Activated CD8-positive, alpha-beta T cell treated with anti-CD3 and anti-CD28 coated beads, Interleukin-2, amount 10 ng/mL, durations not matched to agents 7 days and 5 days (primary cell): ENCODE data around the gene DDX39A. TPM values are rescaled to one million over a fixed set of nuclear protein-coding genes. Genes with fewer than 3 reads are reported as not detected.

ENCODE experiments used
- ATAC-seq: fragments of 150-1000 bp; cut with Tn5 transposase; one replicate; pipeline ENCODE4 v1.10.0; 2021; ENCODE audit warnings: moderate library complexity
- CTCF ChIA-PET: fragments of 350-600 bp; sonication (Branson Sonifier 250); formaldehyde crosslinking; loops from one replicate; lab custom pipeline; 2021; ENCODE audit warnings: antibody characterized with exemption; lab: Charles Lee
- POLR2A ChIA-PET: fragments of 350-600 bp; sonication (Branson Sonifier 250); formaldehyde crosslinking; loops from one replicate; lab custom pipeline; 2021; ENCODE audit warnings: antibody characterized with exemption; lab: Charles Lee
- DNase-seq: peaks from one replicate; pipeline ENCODE4 v3.0.0-alpha.2; 2020
- H3K27ac Mint-ChIP-seq: one replicate; pipeline ENCODE4 v1.8.0; 2021; ENCODE audit warnings: mild to moderate bottlenecking, mixed read lengths
- H3K27me3 Mint-ChIP-seq: one replicate; pipeline ENCODE4 v1.8.0; 2021; ENCODE audit warnings: low read depth, mixed read lengths
- H3K36me3 Mint-ChIP-seq: one replicate; pipeline ENCODE4 v1.8.0; 2021; ENCODE audit warnings: low read depth, mixed read lengths
- H3K4me1 Mint-ChIP-seq: one replicate; pipeline ENCODE4 v1.8.0; 2021; ENCODE audit warnings: low read depth, mixed read lengths
- H3K4me3 Mint-ChIP-seq: one replicate; pipeline ENCODE4 v1.8.0; 2021; ENCODE audit warnings: mild to moderate bottlenecking, mixed read lengths
- H3K9me3 Mint-ChIP-seq: one replicate; pipeline ENCODE4 v1.8.0; 2022; ENCODE audit warnings: mixed read lengths; ENCODE audit not compliant: insufficient read depth
- total RNA-seq, 2 experiments: library from RNA; stranded (reverse); gene quantifications; one replicate each; pipeline ENCODE4 v1.2.3, GENCODE V29; 2021

DDX39A gene
- total RNA-seq, 2 experiments from 2014 or later, result 309 to 313 TPM

DNA sequence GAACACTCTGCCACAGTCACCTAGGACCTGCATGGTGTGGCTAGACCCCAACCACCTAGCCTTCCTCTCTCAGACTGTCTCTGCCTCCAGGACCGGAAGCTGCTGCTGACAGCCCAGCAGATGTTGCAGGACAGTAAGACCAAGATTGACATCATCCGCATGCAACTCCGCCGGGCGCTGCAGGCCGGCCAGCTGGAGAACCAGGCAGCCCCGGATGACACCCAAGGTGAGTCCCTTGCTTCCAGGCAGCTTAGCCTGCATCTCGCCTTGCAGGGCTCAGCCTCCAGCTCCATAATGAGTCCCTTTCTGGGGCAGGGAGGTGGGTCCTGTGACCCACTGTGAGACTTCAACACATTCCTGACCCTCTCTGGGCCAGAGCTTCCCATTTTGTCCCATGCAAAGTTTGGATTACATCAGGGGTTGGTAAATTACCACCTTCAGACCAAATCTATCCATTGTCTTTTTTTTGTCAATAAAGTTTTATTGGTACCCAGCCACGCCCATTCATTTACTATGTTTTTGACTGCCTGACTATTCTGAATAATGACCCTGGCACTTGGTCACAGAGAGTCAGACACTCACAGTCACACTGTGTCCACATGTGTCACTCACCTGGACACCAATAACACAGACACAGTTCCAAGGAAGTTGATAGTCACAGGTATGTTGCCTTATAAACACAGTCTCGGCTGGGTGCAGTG is 27.3 kb upstream of the DDX39A start:
- ChIA-PET POLR2A (no interaction called here), CTCF (interaction anchor here (1.5 kb wide), 1 partner anchor 14 kb away, joined by 4 read pairs; no protein-coding TSS in a partner anchor)
- Mint-ChIP-seq H3K4me3 (no peak overlapping the region), H3K27ac (no peak overlapping the region), H3K27me3 (no peaks in the 10 kb centered on the region), H3K4me1 (peaks cover 15% of the 10 kb centered on the region), H3K36me3 (peaks cover 69% of the 10 kb centered on the region), H3K9me3 (no peaks in the 10 kb centered on the region)
- no peak for ATAC-seq
- DNase-seq, result no peak

DNA sequence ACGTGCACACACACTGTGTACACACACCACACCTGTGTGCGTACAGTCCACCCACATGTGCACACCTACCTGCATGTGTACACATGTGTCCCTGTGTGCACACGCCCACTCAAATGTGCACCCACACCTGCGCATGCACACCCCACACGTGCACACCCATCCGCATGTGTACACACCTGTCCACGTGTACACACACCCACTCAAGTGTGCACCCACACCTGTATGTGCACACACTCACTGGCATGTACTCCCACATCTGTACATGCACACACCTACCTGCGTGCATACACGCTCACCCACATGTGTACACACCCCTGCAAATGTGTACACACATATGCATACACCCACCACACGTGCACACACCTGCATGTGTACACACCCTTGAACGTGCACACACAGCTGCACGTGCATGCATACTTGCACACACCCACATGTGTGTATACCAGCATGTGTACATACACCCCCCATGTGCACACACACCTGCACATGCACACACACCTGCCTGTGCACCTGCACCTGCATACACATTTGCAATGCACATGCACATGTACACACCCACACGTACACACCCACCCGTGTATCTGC is 24.6 kb upstream of the DDX39A start:
- H3K4me3 Mint-ChIP-seq, result no peak overlapping the region
- no peak overlapping the region for H3K27ac Mint-ChIP-seq
- ATAC-seq (no peak), DNase-seq (no peak)
- no peaks in the 10 kb centered on the region for H3K27me3 Mint-ChIP-seq
- CTCF ChIA-PET, result no interaction called here
- POLR2A ChIA-PET, result no interaction called here
- H3K9me3 Mint-ChIP-seq, result no peaks in the 10 kb centered on the region
- H3K36me3 Mint-ChIP-seq, result peaks cover 61% of the 10 kb centered on the region
- H3K4me1 Mint-ChIP-seq, result peaks cover 32% of the 10 kb centered on the region

DNA sequence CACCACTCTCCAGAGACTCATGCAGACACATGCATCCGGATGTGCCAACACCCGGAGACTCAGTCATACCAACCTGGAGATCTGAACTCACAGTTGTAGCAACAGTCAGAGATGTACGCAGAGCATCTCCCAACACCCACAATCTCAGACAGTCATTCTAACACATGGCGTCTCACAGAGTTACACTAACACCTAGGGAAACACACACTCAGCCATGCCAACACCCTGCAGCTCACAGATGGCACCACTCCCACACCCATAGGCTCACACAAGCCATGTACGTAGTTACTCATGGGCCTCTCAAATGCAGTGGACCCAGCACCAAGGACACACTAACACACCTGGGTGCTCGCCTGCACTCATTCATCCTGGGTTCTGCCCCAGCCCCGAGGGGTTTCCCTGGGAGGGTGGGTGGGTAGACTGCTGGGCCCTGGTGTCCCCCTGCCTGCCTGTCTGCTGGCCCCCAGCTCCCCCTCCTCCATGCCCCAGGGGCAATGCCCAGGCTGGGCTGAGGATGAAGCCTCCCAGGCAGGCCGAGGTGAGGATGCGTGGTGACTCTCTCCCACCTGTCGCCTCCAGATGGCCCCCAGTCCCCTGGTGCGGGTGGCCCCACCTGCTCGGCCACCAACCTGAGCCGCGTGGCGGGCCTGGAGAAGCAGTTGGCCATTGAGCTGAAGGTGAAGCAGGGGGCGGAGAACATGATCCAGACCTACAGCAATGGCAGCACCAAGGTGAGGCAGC is 23.9 kb upstream of the DDX39A start:
- no peak for ATAC-seq
- no peaks in the 10 kb centered on the region for H3K27me3 Mint-ChIP-seq
- POLR2A ChIA-PET, result no interaction called here
- peaks cover 38% of the 10 kb centered on the region for H3K4me1 Mint-ChIP-seq
- H3K27ac Mint-ChIP-seq, result peak overlapping the region; percentile 28
- H3K4me3 Mint-ChIP-seq, result no peak overlapping the region
- H3K36me3 Mint-ChIP-seq, result peaks cover 57% of the 10 kb centered on the region
- DNase-seq, result no peak
- CTCF ChIA-PET, result interaction anchor here (1.2 kb wide), 1 partner anchor 307 kb away, joined by 3 read pairs; the partner anchor contains the start of gene ASF1B
- no peaks in the 10 kb centered on the region for H3K9me3 Mint-ChIP-seq

DNA sequence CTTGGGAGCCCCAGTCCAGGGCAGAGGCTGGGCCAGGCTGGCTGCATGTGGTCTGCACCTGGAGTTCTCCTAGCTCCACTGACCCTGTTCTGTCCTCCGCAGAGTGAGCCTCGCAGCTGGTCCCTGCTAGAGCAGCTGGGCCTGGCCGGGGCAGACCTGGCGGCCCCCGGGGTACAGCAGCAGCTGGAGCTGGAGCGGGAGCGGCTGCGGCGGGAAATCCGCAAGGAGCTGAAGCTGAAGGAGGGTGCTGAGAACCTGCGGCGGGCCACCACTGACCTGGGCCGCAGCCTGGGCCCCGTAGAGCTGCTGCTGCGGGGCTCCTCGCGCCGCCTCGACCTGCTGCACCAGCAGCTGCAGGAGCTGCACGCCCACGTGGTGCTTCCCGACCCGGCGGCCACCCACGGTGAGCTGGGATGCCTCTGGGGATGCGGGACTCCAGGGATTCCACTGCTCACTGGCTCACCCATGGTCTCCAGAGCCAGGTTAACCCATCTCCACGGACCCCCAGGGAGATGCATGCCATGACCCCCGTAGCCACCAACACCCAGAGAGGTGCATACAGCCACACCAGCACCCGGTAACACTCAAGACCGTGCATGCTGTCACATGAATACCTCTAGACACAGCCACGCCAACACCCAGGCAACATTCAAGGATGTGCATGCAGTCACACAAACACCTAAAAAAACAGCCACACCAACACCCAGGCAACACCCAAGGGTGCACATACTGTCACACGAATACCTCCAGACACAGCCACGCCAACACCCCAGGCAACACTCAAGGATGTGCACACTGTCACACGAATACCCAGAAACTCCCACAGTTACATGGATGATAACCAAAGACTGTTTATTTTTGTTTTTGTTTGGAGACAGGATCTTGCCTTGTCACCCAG is 22.1 kb upstream of the DDX39A start:
- no peaks in the 10 kb centered on the region for H3K9me3 Mint-ChIP-seq
- no peaks in the 10 kb centered on the region for H3K27me3 Mint-ChIP-seq
- ChIA-PET POLR2A (interaction anchor here (0.6 to 1.6 kb wide), 3 partner anchors 16 to 305 kb away, joined by 3 to 4 read pairs (median 3); partner anchors contain the start of gene ASF1B), CTCF (interaction anchor here (2.7 kb wide), 1 partner anchor 305 kb away, joined by 11 read pairs; the partner anchor contains the start of gene ASF1B)
- peaks cover 44% of the 10 kb centered on the region for H3K4me1 Mint-ChIP-seq
- H3K27ac Mint-ChIP-seq, result peak overlapping the region; percentile 63
- peak overlapping the region; percentile 93 for H3K4me3 Mint-ChIP-seq
- peaks cover 48% of the 10 kb centered on the region for H3K36me3 Mint-ChIP-seq
- ATAC-seq, result no peak
- no peak for DNase-seq

DNA sequence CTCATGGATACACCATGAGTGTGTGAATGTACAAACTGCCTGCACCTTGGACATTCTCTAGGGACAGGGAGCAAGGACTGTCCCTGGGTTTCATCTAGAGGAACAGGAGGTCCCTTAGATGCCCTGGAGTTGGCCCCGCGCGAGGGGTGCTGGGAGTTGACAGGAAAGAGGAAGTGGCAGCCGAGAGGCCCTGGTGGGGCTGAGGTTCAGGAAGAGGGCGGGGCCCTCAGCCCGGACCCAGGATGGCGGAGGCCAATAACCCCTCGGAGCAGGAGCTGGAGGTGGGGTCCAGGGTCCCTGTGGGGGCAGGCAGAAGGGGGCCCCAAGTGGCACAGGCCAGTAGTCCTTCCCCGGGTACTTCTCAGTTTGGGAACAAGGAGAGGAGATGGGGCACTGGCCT is 20.9 kb upstream of the DDX39A start:
- Mint-ChIP-seq H3K4me1 (peaks cover 48% of the 10 kb centered on the region), H3K27me3 (no peaks in the 10 kb centered on the region), H3K27ac (peak overlapping the region; percentile 93), H3K9me3 (no peaks in the 10 kb centered on the region), H3K4me3 (peak overlapping the region; percentile 93), H3K36me3 (peaks cover 44% of the 10 kb centered on the region)
- ChIA-PET POLR2A (interaction anchor here (1.0 to 3.1 kb wide), 5 partner anchors 10 to 32 kb away, joined by 3 to 9 read pairs (median 3); no protein-coding TSS in a partner anchor), CTCF (interaction anchor here (1.0 to 2.7 kb wide), 6 partner anchors 19 to 303 kb away, joined by 3 to 11 read pairs (median 5); partner anchors contain the start of gene ASF1B)
- peak; percentile 99 for ATAC-seq
- DNase-seq, result peak; percentile 88

DNA sequence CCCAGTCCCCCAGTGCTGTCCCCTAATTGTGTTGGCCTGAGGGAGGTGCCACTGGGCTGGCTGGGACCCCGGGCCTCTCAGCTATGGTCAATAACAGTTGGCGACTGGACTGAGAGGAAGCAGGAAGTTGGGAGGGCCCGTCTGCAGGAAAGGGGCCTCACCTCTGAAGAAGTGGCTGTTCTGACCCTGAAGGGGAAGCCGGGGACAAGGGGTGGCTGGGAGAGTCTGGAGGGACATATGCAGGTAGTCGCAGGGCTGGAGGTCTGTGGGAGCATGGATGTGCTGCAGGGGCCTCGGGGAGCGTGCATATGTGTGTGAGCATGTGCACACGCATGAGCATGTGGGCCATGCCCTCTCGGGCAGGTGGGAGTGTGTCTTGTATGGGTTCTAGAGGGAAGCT is 19.9 kb upstream of the DDX39A start:
- POLR2A ChIA-PET, result interaction anchor here (1.0 to 3.1 kb wide), 5 partner anchors 9 to 31 kb away, joined by 3 to 9 read pairs (median 4); no protein-coding TSS in a partner anchor
- Mint-ChIP-seq H3K27me3 (no peaks in the 10 kb centered on the region), H3K4me1 (peaks cover 57% of the 10 kb centered on the region), H3K36me3 (peaks cover 38% of the 10 kb centered on the region), H3K9me3 (no peaks in the 10 kb centered on the region), H3K27ac (peak overlapping the region; percentile 77), H3K4me3 (peak overlapping the region; percentile 93)
- CTCF ChIA-PET, result interaction anchor here (0.5 to 2.7 kb wide), 11 partner anchors 21 to 1556 kb away, joined by 3 to 11 read pairs (median 4); partner anchors contain the start of gene ASF1B
- DNase-seq (no peak), ATAC-seq (no peak)

DNA sequence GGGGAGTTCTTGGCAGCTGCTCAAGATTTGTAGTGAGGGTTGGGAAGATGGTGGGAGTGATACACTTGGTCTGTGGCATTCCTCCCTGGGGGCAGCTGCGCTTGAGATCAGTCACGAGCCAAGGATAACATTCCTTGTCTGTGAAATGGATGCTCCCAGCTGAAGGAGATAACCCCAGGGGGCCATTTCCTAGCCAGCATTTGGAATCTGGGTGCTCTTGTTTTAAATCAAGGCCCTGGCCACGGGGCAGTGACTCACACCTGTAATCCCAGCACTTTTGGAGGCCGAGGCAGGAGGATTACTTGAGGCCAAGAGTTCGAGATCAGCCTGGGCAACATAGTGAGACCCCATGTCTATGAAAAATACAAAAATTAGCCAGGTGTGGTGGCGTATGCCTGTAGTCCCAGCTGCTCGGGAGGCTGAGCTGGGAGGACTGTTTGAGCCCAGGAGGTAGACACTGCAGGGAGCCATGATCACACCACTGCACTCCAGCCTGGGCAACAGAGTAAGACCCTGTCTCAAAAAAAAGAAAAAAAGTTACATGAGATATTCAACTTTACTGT is 18.5 kb upstream of the DDX39A start:
- no peak for ATAC-seq
- Mint-ChIP-seq H3K4me3 (no peak overlapping the region), H3K36me3 (peaks cover 27% of the 10 kb centered on the region), H3K27me3 (no peaks in the 10 kb centered on the region), H3K4me1 (peaks cover 58% of the 10 kb centered on the region), H3K9me3 (no peaks in the 10 kb centered on the region), H3K27ac (peak overlapping the region; percentile 65)
- POLR2A ChIA-PET, result interaction anchor here (0.6 to 3.1 kb wide), 5 partner anchors 18 to 600 kb away, joined by 4 to 9 read pairs (median 4); partner anchors contain the start of genes DDX39A and DNAJB1
- CTCF ChIA-PET, result interaction anchor here (0.7 to 1.5 kb wide), 6 partner anchors 9 to 301 kb away, joined by 3 to 7 read pairs (median 4); partner anchors contain the start of gene ASF1B
- DNase-seq, result no peak

DNA sequence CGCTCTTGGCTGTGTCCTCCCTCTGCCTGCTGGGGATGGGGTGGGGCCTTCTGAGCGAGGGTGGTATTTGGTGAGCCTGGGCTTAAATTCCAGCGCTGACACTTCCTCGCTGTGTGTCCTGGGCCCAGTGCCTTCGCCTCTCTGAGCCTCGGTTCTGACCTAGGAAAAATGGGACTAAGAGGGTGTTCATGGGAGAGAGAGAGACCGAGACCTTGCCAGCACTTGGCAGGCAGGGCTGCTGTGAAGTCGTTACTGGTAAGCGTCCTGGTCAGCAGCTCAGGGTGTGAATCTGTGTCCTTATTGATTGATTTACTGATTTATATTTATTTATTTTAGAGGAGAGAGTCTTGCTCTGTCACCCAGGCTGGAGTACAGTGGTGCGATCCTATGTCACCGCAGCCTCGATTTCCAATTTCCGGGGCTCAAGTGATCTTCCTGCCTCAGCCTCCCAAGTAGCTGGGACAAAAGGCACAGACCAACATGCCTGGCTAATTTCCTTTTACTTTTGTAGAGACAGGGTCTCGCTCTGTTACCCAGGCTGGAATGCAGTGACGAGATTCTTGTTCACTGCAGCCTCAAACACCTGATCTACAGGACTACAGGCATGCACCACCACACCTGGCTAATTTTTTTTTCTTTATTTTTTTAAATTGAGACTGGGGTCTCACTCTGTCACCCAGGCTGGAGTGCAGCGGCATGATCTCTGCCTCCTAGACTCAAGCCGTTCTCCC is 16.3 kb upstream of the DDX39A start:
- POLR2A ChIA-PET, result interaction anchor here (2.3 kb wide), 1 partner anchor 15 kb away, joined by 9 read pairs; no protein-coding TSS in a partner anchor
- Mint-ChIP-seq H3K36me3 (peaks cover 17% of the 10 kb centered on the region), H3K27me3 (peaks cover 4% of the 10 kb centered on the region), H3K4me3 (peak overlapping the region; percentile 76), H3K9me3 (no peaks in the 10 kb centered on the region), H3K27ac (peak overlapping the region; percentile 77), H3K4me1 (peaks cover 64% of the 10 kb centered on the region)
- CTCF ChIA-PET, result interaction anchor here (1.2 to 1.5 kb wide), 2 partner anchors 16 to 37 kb away, joined by 3 read pairs; partner anchors contain the start of gene DDX39A
- DNase-seq (no peak), ATAC-seq (no peak)

DNA sequence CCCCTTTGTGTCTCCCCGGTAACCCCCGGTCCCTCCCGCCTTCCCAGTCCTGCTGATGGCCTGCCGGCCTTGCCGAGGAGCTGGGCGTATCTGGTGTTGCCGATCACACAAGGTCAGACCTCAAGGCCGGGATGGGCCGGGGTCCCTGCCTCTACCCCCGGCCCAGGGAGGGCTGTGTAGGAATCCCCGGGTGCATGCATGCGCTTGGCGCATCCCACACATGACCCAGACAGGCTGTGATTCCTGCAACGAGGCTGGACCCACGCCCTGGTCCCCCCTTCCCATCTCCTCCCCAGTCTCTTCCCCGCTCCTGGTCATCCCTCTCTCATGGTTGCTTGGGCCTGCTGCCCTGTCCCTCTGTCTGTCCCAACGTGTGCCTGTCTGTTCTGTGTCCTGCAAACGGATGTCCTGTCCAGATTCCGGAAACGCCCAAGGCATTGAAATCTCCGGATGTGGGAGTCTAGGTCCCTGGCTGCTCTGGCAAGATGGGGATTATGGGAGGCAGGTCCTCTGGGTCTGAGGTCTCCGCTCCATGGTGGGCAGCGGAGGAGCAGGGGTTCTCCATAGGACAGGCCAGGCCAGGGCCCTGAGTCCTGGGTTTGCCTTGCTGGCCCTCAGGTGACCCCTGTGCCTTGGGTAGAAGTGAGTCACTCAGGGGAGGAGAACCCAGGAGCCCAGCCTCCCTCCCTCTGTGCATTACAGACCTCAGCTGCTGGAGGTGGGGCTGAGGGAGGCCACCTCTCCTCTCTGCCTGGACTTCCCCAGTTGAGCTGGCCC is 15.6 kb upstream of the DDX39A start:
- POLR2A ChIA-PET, result interaction anchor here (1.0 to 2.3 kb wide), 2 partner anchors 14 to 22 kb away, joined by 3 to 9 read pairs; no protein-coding TSS in a partner anchor
- Mint-ChIP-seq H3K9me3 (no peaks in the 10 kb centered on the region), H3K27me3 (peaks cover 4% of the 10 kb centered on the region), H3K36me3 (peaks cover 10% of the 10 kb centered on the region), H3K4me3 (peak overlapping the region; percentile 76), H3K27ac (peak overlapping the region; percentile 77), H3K4me1 (peaks cover 57% of the 10 kb centered on the region)
- DNase-seq (peak; percentile 59), ATAC-seq (peak; percentile 12)
- CTCF ChIA-PET, result interaction anchor here (1.0 to 1.5 kb wide), 4 partner anchors 15 to 38 kb away, joined by 3 to 4 read pairs (median 4); partner anchors contain the start of gene DDX39A
